Cardiac atrium fibroblast (primary cell): Measurements from ENCODE around the gene CNIH4. TPM values are rescaled to one million over a fixed set of nuclear protein-coding genes. Genes with fewer than 3 reads are reported as not detected.

Experiments
- total RNA-seq: library from RNA; depleted of rRNA; stranded (reverse); fragments of >200 nt; gene quantifications from 2 replicates; pipeline ENCODE4 v1.2.3, GENCODE V29; 2015

The CNIH4 gene
- 36.8 and 53.3 TPM in 2 replicates for total RNA-seq

DNA sequence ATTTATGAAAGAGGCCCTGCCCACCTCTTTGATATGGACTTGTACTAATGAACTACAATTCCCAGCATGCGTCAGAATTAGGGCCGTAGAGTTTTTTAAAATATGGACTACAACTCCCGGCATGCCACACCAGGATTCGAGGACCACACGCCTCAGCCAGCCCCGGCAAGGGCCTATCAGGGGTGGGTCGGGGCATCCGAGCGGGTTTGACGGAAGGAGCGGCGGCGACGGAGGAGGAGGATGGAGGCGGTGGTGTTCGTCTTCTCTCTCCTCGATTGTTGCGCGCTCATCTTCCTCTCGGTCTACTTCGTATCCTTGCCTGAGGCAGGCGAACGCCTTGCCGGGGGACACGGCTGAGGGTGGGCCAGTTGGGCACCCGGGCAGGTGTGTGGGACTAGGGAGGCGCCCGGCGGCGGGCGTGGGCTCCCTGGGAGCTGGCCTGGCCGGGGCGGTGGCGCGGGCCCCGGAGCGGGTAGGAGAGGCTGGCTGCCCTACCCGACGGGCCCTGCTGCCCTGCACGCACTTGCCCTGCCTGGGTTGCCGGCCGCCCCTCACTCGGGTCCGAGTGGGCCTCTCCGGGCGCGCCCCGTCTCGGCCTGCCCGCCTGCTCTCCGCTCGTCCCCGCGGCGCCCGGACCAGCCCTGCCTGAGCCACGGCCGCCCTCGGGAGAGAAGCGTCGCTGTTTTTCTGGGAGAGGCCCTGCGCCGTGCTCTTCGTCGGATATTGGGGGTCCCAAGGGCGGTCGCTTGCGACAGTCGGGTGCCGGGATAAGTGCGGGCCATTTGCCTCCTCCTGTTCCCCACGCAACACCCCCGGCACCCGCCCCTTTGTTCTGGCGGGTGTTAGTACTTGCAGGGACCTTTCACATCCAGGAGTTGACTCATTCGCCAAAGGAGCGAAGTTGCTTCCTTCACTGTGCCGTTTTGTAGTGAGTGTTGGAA lies at the start of gene CNIH4:
CNIH4 (plus strand) TSS at position 195 of the 941 bp plus-strand sequence; CDS start at position 241, 46 bp downstream.

DNA sequence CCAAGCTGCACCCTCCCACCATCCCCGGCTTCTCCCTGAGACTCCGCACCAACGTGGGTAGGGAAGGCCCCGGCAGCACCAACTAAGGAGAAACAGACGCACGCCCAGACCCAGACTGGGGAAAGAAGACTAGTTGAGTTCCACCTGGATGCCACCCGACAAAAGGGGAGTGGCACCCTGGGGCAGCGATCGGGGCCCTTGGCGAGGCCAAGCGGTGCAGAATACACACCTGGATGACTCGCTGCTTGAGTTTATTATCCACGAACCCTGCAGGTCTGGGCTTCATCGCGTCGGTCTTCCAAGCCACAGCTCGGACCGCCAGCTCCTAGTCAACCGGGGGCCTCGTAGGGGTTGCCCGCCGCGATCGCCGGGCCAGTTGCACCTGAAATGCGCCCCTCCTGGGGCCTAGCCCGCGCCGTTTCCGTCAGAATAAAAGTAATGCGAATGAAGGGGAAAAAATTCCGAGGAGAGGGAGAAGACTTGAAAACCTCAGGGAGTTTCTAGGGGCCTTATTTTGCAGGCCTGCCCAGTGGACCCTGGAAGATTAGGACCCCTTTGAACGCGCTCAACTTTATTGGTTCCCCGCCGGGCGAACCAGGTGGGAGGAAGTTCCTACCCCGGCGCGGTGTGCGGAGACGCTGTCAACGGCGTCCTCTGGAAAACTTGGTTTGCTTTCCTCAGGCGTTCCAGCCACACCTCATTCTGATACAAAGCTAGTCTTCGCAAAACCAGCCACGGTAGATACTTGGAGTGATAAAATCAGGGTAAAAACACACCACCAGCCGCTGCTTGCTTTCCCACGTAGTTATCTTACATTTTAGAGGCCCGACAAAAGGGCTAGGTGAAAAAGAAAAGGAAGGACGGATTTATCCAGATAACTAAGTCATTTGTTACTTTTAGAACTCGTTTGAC lies 26.6 kb upstream of the CNIH4 start, which contains the start of gene NVL:
NVL (minus strand) TSS at position 331 of the 912 bp plus-strand sequence; CDS start at position 286, 45 bp downstream.

Other genes with a start within 250 kb of the CNIH4 start
- 17.1 and 23.5 TPM in 2 replicates for gene FBXO28, start 242.8 kb upstream of the CNIH4 start, total RNA-seq
- 130 and 162 TPM in 2 replicates for gene DEGS1, start 173.6 kb upstream of the CNIH4 start, total RNA-seq
- 9.9 and 12.5 TPM in 2 replicates for gene NVL, start 26.7 kb upstream of the CNIH4 start, total RNA-seq
- gene WDR26, start 77.9 kb downstream of the CNIH4 start, total RNA-seq: 50.5 and 52.9 TPM in 2 replicates